Cardiac muscle cell (in vitro differentiated cells and primary cell): ENCODE measurements around the gene PTPRK. TPM values are rescaled to one million over a fixed set of nuclear protein-coding genes. Genes with fewer than 3 reads are reported as not detected.

Experiments used
- DNase-seq, 2 donors: peaks; one replicate each; pipeline versions ENCODE4 v3.0.0 to v3.0.0-alpha.2; 2010 to 2017; ENCODE audit warnings: low read depth in 1 of 2, low spot score in 1 of 2
- H3K27ac ChIP-seq: fragments of 200-600 bp; sonication (generic); 2 replicates; pipeline ENCODE4 v1.5.1; 2016
- H3K27me3 ChIP-seq: fragments of 200-600 bp; sonication (generic); 2 replicates; pipeline ENCODE4 v1.6.0; 2016; ENCODE audit warnings: control low read depth
- H3K36me3 ChIP-seq: fragments of 200-600 bp; sonication (generic); 2 replicates; pipeline ENCODE4 v1.5.1; 2016; ENCODE audit warnings: control low read depth
- H3K4me1 ChIP-seq: fragments of 200-600 bp; sonication (generic); 2 replicates; pipeline ENCODE4 v1.8.1; 2017; ENCODE audit warnings: low read depth, mild to moderate bottlenecking, mixed run types
- H3K4me3 ChIP-seq: fragments of 200-600 bp; sonication (generic); 2 replicates; pipeline ENCODE4 v1.5.1; 2016; ENCODE audit warnings: mild to moderate bottlenecking
- H3K9me3 ChIP-seq: fragments of 200-600 bp; sonication (generic); 2 replicates; pipeline ENCODE4 v1.5.1; 2017; ENCODE audit warnings: low read depth, mild to moderate bottlenecking, control low read depth
- polyA plus RNA-seq: library from polyadenylated mRNA; unstranded; fragments of >200 nt; fragmentation: Nextera tagmentation; extraction: Ambion mirVana; gene quantifications from 2 replicates; pipeline ENCODE4 v1.2.1, GENCODE V29; 2016
- total RNA-seq: library from RNA; depleted of rRNA; stranded (reverse); fragments of >200 nt; gene quantifications from 2 replicates; pipeline ENCODE4 v1.2.3, GENCODE V29; 2016
- TF ChIP-seq, protein P1 (sequence below): IDR thresholded peaks from 2 replicates; pipeline ENCODE4 v1.5.1; 2012; ENCODE audit warnings: low read depth, mild to moderate bottlenecking, low read length

Gene PTPRK
- total and polyA plus RNA-seq, 2 experiments from 2014 or later: 48.3 to 73.1 TPM

DNA sequence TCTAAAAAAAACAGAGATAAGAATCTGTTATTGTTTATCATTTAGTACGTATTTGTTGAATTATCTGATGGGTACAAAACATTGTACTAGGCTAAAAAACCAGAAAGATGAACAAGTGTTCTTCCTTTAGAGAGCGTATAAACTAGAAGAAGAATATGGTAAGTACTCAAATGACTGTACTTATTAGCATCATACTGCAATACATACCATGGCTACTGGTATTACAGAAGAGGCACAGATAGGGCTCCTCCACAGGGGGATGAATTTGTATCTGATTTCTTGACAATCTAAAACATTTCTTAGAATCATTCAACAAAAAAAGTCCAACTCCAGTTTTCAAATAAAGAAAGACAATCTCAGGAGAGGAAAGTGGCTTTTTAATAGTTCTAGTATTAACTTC is 501.6 kb downstream of the PTPRK start:
- Histone ChIP-seq H3K4me1 (no peaks in the 10 kb centered on the region), H3K9me3 (no peaks in the 10 kb centered on the region), H3K27me3 (no peaks in the 10 kb centered on the region), H3K27ac (no peak overlapping the region), H3K36me3 (no peaks in the 10 kb centered on the region), H3K4me3 (no peak overlapping the region)
- TF ChIP-seq, protein P1, sequence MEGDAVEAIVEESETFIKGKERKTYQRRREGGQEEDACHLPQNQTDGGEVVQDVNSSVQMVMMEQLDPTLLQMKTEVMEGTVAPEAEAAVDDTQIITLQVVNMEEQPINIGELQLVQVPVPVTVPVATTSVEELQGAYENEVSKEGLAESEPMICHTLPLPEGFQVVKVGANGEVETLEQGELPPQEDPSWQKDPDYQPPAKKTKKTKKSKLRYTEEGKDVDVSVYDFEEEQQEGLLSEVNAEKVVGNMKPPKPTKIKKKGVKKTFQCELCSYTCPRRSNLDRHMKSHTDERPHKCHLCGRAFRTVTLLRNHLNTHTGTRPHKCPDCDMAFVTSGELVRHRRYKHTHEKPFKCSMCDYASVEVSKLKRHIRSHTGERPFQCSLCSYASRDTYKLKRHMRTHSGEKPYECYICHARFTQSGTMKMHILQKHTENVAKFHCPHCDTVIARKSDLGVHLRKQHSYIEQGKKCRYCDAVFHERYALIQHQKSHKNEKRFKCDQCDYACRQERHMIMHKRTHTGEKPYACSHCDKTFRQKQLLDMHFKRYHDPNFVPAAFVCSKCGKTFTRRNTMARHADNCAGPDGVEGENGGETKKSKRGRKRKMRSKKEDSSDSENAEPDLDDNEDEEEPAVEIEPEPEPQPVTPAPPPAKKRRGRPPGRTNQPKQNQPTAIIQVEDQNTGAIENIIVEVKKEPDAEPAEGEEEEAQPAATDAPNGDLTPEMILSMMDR: no peak
- no peak for DNase-seq

DNA sequence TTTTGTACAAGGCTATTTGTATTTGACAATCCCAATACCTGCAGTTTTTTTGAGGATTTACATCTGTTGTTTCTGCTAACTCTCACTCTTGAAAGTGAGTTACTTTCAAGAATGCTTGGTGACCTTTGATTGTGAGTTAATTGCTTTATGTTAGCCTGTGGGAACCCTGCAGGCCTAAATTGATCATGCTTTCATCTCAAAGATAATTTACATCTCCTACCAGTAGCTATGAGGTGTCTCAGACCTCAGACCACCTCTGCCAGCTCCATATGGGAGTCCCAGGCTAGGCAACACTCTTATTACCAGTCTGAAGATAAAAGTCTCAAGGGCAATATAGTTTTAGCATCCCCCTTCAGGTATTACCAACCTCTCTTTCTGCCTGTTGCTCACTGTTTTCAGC is 503.1 kb downstream of the PTPRK start:
- TF ChIP-seq, protein P1: no peak
- H3K36me3 ChIP-seq: no peaks in the 10 kb centered on the region

DNA sequence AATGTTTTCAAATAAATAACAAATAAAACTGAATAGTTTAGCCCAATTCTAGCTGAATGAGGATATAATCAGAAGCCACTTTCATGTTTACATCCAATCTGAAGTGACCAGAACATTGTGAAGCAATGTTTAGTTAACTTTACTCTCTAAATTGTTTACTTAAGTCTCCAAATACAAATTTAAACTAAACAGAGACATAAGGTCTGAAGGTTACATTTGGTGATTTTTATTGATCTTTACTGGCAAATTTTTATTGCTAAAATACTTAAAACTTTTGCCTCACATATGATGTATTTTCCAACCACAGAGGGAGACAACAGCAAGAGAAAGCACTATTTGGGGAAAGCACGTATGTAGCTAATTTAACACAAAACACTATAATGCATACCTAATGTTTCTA is 512.7 kb downstream of the PTPRK start:
- Histone ChIP-seq H3K4me1 (no peaks in the 10 kb centered on the region), H3K36me3 (peaks cover 23% of the 10 kb centered on the region), H3K4me3 (no peak overlapping the region), H3K27ac (no peak overlapping the region), H3K27me3 (no peaks in the 10 kb centered on the region), H3K9me3 (no peaks in the 10 kb centered on the region)
- TF ChIP-seq, protein P1: no peak
- no peak for DNase-seq

More for the DNA sequence above, 503.1 kb downstream of the PTPRK start:
- H3K27me3 ChIP-seq: no peaks in the 10 kb centered on the region
- no peak for DNase-seq
- H3K9me3 ChIP-seq: no peaks in the 10 kb centered on the region
- H3K4me3 ChIP-seq: no peak overlapping the region
- no peaks in the 10 kb centered on the region for H3K4me1 ChIP-seq
- no peak overlapping the region for H3K27ac ChIP-seq

DNA sequence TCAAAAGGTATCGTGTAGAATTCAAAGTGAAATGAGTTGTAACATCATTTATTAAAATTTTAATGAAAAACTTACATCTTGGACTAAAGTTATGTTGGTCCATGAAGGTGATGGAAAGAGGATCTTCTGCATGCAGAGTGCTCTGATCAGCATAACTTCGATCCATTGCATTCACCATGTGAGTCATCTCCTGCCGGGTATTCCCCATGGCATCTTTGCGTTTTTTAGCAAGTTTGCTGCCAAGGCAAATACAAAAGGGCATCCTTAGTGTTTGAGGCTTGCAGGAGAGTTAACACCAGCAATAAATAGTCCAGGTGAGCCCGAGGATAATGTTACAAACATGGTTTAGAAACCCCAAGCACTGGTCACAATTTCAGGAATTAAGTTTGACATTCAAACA is 515.4 kb downstream of the PTPRK start:
- H3K36me3 ChIP-seq: peaks cover 23% of the 10 kb centered on the region
- H3K4me3 ChIP-seq: no peak overlapping the region
- TF ChIP-seq, protein P1: no peak
- no peaks in the 10 kb centered on the region for H3K9me3 ChIP-seq
- no peak for DNase-seq
- H3K4me1 ChIP-seq: no peaks in the 10 kb centered on the region
- H3K27me3 ChIP-seq: no peaks in the 10 kb centered on the region
- no peak overlapping the region for H3K27ac ChIP-seq

DNA sequence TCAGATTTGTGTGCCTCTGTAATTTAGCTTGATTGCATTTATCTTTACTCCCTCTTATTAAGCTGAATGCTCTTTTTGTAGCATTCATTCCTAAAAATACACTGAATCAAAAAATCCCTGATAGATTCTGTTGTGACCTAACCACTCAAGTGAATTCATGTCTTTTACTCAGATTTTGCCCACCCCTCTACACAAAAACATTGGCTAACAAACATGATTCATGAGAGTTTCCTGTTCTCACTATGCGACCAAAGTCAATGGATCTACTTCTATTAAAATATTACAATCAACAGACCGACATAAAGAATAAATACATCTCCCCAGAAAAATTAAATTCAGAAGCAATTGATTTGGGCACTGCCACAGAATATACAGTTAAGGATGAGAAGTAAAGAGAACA is 520.0 kb downstream of the PTPRK start:
- Histone ChIP-seq H3K9me3 (no peaks in the 10 kb centered on the region), H3K4me1 (no peaks in the 10 kb centered on the region), H3K4me3 (no peak overlapping the region), H3K27me3 (no peaks in the 10 kb centered on the region), H3K36me3 (peaks cover 16% of the 10 kb centered on the region), H3K27ac (no peak overlapping the region)
- no peak for DNase-seq
- TF ChIP-seq, protein P1: no peak

DNA sequence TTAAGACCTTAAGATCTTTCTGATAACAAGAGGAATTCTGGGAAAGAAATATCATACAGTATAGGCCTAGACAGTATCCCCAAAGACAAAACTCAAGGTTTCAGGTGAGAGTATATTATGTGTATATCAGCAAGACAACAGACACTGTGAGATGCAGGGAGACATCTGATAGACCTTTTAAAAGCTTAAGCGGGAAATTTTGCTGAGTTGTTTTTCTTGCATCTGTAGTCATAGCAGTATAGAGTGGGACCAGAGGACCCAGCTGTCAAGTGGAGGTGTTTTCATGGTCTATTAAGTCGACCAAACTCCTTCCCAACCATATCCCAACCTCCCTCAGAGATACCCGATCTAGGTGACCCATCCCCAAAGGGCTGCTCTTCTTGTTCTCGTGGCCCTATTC is 521.4 kb downstream of the PTPRK start:
- H3K36me3 ChIP-seq: peaks cover 6% of the 10 kb centered on the region
- no peak overlapping the region for H3K27ac ChIP-seq
- H3K9me3 ChIP-seq: no peaks in the 10 kb centered on the region
- TF ChIP-seq, protein P1: no peak
- H3K4me1 ChIP-seq: no peaks in the 10 kb centered on the region
- H3K27me3 ChIP-seq: no peaks in the 10 kb centered on the region
- no peak for DNase-seq
- H3K4me3 ChIP-seq: no peak overlapping the region
